Neuronal stem cell (in vitro differentiated cells): ENCODE measurements around the gene ELOA.

Source experiments
- DNase-seq: peaks from one replicate; pipeline ENCODE4 v3.0.0-alpha.2; 2013; ENCODE audit warnings: low spot score
- H2AFZ ChIP-seq: one replicate; pipeline ENCODE4 v1.6.1; 2013; ENCODE audit warnings: mild to moderate bottlenecking, low read length, inconsistent platforms
- H2AK5ac ChIP-seq: 2 replicates; pipeline ENCODE4 v1.6.1; 2013; ENCODE audit warnings: low read depth, mild to moderate bottlenecking, inconsistent platforms, low read length, moderate library complexity, mixed read lengths
- H2BK120ac ChIP-seq: 2 replicates; pipeline ENCODE4 v1.6.1; 2013; ENCODE audit warnings: low read depth, mild to moderate bottlenecking, inconsistent platforms, low read length, moderate library complexity, mixed read lengths
- H2BK12ac ChIP-seq: one replicate; pipeline ENCODE4 v1.6.1; 2013; ENCODE audit warnings: low read length, inconsistent platforms
- H2BK15ac ChIP-seq: 2 replicates; pipeline ENCODE4 v1.6.1; 2013; ENCODE audit warnings: mild to moderate bottlenecking, low read length, inconsistent platforms, mixed read lengths
- H2BK5ac ChIP-seq: one replicate; pipeline ENCODE4 v1.6.1; 2013; ENCODE audit warnings: inconsistent platforms, mild to moderate bottlenecking, low read length, moderate library complexity
- H3K14ac ChIP-seq: one replicate; pipeline ENCODE4 v1.6.1; 2013; ENCODE audit warnings: low read length, inconsistent platforms
- H3K18ac ChIP-seq: 2 replicates; pipeline ENCODE4 v1.6.1; 2013; ENCODE audit warnings: low read length, inconsistent platforms
- H3K23ac ChIP-seq: 2 replicates; pipeline ENCODE4 v1.6.1; 2013; ENCODE audit warnings: low read depth, mild to moderate bottlenecking, mixed read lengths, low read length, inconsistent platforms; ENCODE audit not compliant: poor library complexity
- H3K27ac ChIP-seq: replicated peaks from 3 replicates; pipeline ENCODE4 v1.5.1; 2013; ENCODE audit warnings: low read length, inconsistent platforms
- H3K27me3 ChIP-seq, 3 experiments: 2 replicates each; pipeline ENCODE4 v1.6.1; 2013; ENCODE audit warnings: low read length in 3 of 3, mild to moderate bottlenecking in 2 of 3, inconsistent platforms in 1 of 3, low read depth in 1 of 3, mixed read lengths in 1 of 3, moderate library complexity in 1 of 3; ENCODE audit not compliant: control insufficient read depth in 3 of 3, insufficient read depth in 3 of 3
- H3K36me3 ChIP-seq, 2 donors: replicated peaks in 1 of 2; 2 replicates each; pipeline ENCODE4 v1.6.1; 2013; ENCODE audit warnings: low read length in 2 of 2; ENCODE audit not compliant: control insufficient read depth in 2 of 2, insufficient read depth in 2 of 2
- H3K4ac ChIP-seq: 2 replicates; pipeline ENCODE4 v1.6.1; 2013; ENCODE audit warnings: inconsistent platforms, mild to moderate bottlenecking, low read length, moderate library complexity
- H3K4me1 ChIP-seq, 2 donors: 1 replicate in 1 of 2; 2 replicates in 1 of 2; pipeline ENCODE4 v1.6.1; 2013; ENCODE audit warnings: low read length in 2 of 2, low read depth in 1 of 2; ENCODE audit not compliant: control insufficient read depth in 2 of 2, insufficient read depth in 1 of 2
- H3K4me2 ChIP-seq: one replicate; pipeline ENCODE4 v1.6.1; 2013; ENCODE audit warnings: mild to moderate bottlenecking, low read length, inconsistent platforms; ENCODE audit not compliant: insufficient read depth, poor library complexity, severe bottlenecking
- H3K4me3 ChIP-seq, 2 donors: 2 replicates each; pipeline ENCODE4 v1.5.1; 2013; ENCODE audit warnings: low read length in 2 of 2, mild to moderate bottlenecking in 2 of 2, inconsistent platforms in 1 of 2, moderate library complexity in 1 of 2
- H3K79me1 ChIP-seq: one replicate; pipeline ENCODE4 v1.6.1; 2013; ENCODE audit warnings: low read depth, mild to moderate bottlenecking, inconsistent platforms, low read length, moderate library complexity
- H3K9ac ChIP-seq: one replicate; pipeline ENCODE4 v1.6.1; 2013; ENCODE audit warnings: mild to moderate bottlenecking, low read depth, low read length, inconsistent platforms; ENCODE audit not compliant: poor library complexity
- H3K9me3 ChIP-seq, 2 donors: replicated peaks in 1 of 2; 2 replicates each; pipeline versions ENCODE3 to v1.6.1; 2013; ENCODE audit warnings: low read length in 2 of 2, mild to moderate bottlenecking in 2 of 2, inconsistent platforms in 1 of 2, low read depth in 1 of 2, mixed read lengths in 1 of 2, moderate library complexity in 1 of 2; ENCODE audit not compliant: control insufficient read depth in 2 of 2, insufficient read depth in 1 of 2
- H4K8ac ChIP-seq: one replicate; pipeline ENCODE4 v1.6.1; 2013; ENCODE audit warnings: low read depth, mild to moderate bottlenecking, inconsistent platforms, low read length, moderate library complexity
- H4K91ac ChIP-seq: one replicate; pipeline ENCODE4 v1.6.1; 2013; ENCODE audit warnings: low read length, low read depth, mild to moderate bottlenecking, inconsistent platforms; ENCODE audit not compliant: poor library complexity
- WGBS, 2 donors: extraction: QIAGEN DNeasy Blood & Tissue Kit; methylation state at CpG; one replicate each; pipeline ENCODE4 v1.1.7; 2013; ENCODE audit warnings: missing lambda C conversion rate in 2 of 2, mixed read lengths in 1 of 2; ENCODE audit not compliant: insufficient read length in 2 of 2, insufficient replicate concordance in 1 of 2; ENCODE audit errors: extremely low coverage in 2 of 2; 5-methylcytosine and 5-hydroxymethylcytosine counted together

Gene ELOA

GRCh38 chr1:23787701-23788100, 44.4 kb downstream of the ELOA start:
- no peak overlapping the region for H2BK12ac ChIP-seq

GRCh38 chr1:23788695-23789094, 45.4 kb downstream of the ELOA start:
- Histone ChIP-seq H4K91ac (no peak overlapping the region), H3K18ac (no peak overlapping the region), H2AFZ (no peak overlapping the region), H3K9ac (no peak overlapping the region), H2BK15ac (no peak overlapping the region), H3K14ac (no peak overlapping the region), H3K4me1 (peaks cover 5 to 17% of the 10 kb centered on the region in 2 donors), H3K4ac (no peak overlapping the region), H3K27ac (no peak overlapping the region), H3K79me1 (peaks cover 14% of the 10 kb centered on the region), H3K9me3 (no peaks in the 10 kb centered on the region), H3K4me2 (no peak overlapping the region), H3K23ac (no peak overlapping the region), H2BK120ac (no peak overlapping the region), H3K4me3 (no peak overlapping the region), H2BK5ac (no peak overlapping the region), H2BK12ac (no peak overlapping the region), H4K8ac (no peak overlapping the region), H2AK5ac (no peak overlapping the region), H3K36me3 (peaks cover 20 to 62% of the 10 kb centered on the region in 2 donors), H3K27me3 (no peaks in the 10 kb centered on the region)
- no CpG with 5 or more reads among the region's 3 CpGs for WGBS, 2 donors
- DNase-seq, result no peak

More at GRCh38 chr1:23787701-23788100, 44.4 kb downstream of the ELOA start:
- H3K4me2 ChIP-seq, result no peak overlapping the region
- peaks cover 11% of the 10 kb centered on the region for H3K79me1 ChIP-seq
- H4K8ac ChIP-seq, result no peak overlapping the region
- H2AK5ac ChIP-seq, result no peak overlapping the region
- no peak overlapping the region for H2AFZ ChIP-seq
- no peak overlapping the region for H3K18ac ChIP-seq
- H2BK120ac ChIP-seq, result no peak overlapping the region
- no peak overlapping the region for H3K4ac ChIP-seq
- H3K36me3 ChIP-seq, result peaks cover 12 to 60% of the 10 kb centered on the region in 2 donors
- H3K27ac ChIP-seq, result no peak overlapping the region
- H3K4me1 ChIP-seq, result peaks cover 5 to 12% of the 10 kb centered on the region in 2 donors
- H3K14ac ChIP-seq, result no peak overlapping the region
- no peaks in the 10 kb centered on the region for H3K27me3 ChIP-seq
- no peak overlapping the region for H3K4me3 ChIP-seq
- H4K91ac ChIP-seq, result no peak overlapping the region
- no CpG with 5 or more reads among the region's 3 CpGs for WGBS, 2 donors
- H3K9me3 ChIP-seq, result no peaks in the 10 kb centered on the region
- no peak overlapping the region for H3K23ac ChIP-seq
- H2BK5ac ChIP-seq, result no peak overlapping the region
- no peak overlapping the region for H2BK15ac ChIP-seq
- no peak for DNase-seq
- no peak overlapping the region for H3K9ac ChIP-seq

- Histone ChIP-seq H3K14ac (no peak within 1 kb of the TSS), H2BK15ac (no peak within 1 kb of the TSS), H3K36me3 (peaks cover 18 to 58% of the 10 kb centered on the region in 2 donors), H2AK5ac (peak within 1 kb of the TSS; percentile 24), H2BK5ac (peak within 1 kb of the TSS; percentile 84), H3K4ac (no peak within 1 kb of the TSS), H3K4me2 (peak within 1 kb of the TSS; percentile 84), H3K23ac (peak within 1 kb of the TSS; percentile 16), H3K9me3 (no peaks in the 10 kb centered on the region), H3K4me3 (peak within 1 kb of the TSS; percentile 87 to 96), H3K9ac (peak within 1 kb of the TSS; percentile 90), H3K27ac (no peak within 1 kb of the TSS), H4K91ac (no peak within 1 kb of the TSS), H2BK12ac (no peak within 1 kb of the TSS), H2BK120ac (no peak within 1 kb of the TSS), H3K79me1 (peaks cover 17% of the 10 kb centered on the region), H2AFZ (peak within 1 kb of the TSS; percentile 89), H3K18ac (peak within 1 kb of the TSS; percentile 60), H3K27me3 (no peaks in the 10 kb centered on the region), H3K4me1 (peaks cover 5 to 17% of the 10 kb centered on the region in 2 donors), H4K8ac (no peak within 1 kb of the TSS)
- WGBS, 2 donors, result no CpG with 5 or more reads among the region's 47 CpGs
- DNase-seq, result no peak
These were observed 47.6 kb downstream of the ELOA start, which contains the start of gene LYPLA2 for GRCh38 chr1:23790696-23791515. TSS of gene LYPLA2 (plus strand) at chr1:23791145. CDS start at chr1:23792683, 1,538 bp downstream.

GRCh38 chr1:23791516-23792047, 48.3 kb downstream of the ELOA start:
- Histone ChIP-seq H3K36me3 (peaks cover 23 to 58% of the 10 kb centered on the region in 2 donors), H2BK120ac (no peak overlapping the region), H4K8ac (no peak overlapping the region), H3K4me2 (peak overlapping the region; percentile 84), H3K18ac (peak overlapping the region; percentile 1), H3K14ac (no peak overlapping the region), H2BK15ac (no peak overlapping the region), H4K91ac (no peak overlapping the region), H2AFZ (peak overlapping the region; percentile 89), H2BK5ac (peak overlapping the region; percentile 84), H3K27ac (no peak overlapping the region), H3K27me3 (no peaks in the 10 kb centered on the region), H3K4me3 (peak overlapping the region; percentile 87 to 96), H2BK12ac (no peak overlapping the region), H3K4me1 (peaks cover 5 to 17% of the 10 kb centered on the region in 2 donors), H2AK5ac (peak overlapping the region; percentile 24), H3K23ac (peak overlapping the region; percentile 16), H3K79me1 (peaks cover 20% of the 10 kb centered on the region), H3K9me3 (no peaks in the 10 kb centered on the region), H3K4ac (no peak overlapping the region), H3K9ac (peak overlapping the region; percentile 90)
- no CpG with 5 or more reads among the region's 15 CpGs for WGBS, 2 donors
- no peak for DNase-seq
